H1 (cell line): ENCODE results near the gene ANXA2. TPM values are rescaled to one million over a fixed set of nuclear protein-coding genes. Genes with fewer than 3 reads are reported as not detected.

Source experiments
- CTCF ChIA-PET: fragments of 300-600 bp; sonication (Branson Sonifier 250); formaldehyde crosslinking; loops from one replicate; lab custom pipeline; 2021; ENCODE audit not compliant: partially characterized antibody; lab: Charles Lee
- POLR2A ChIA-PET: fragments of 300-600 bp; sonication (Branson Sonifier 250); formaldehyde crosslinking; loops from one replicate; lab custom pipeline; 2021; ENCODE audit warnings: inconsistent platforms; ENCODE audit not compliant: partially characterized antibody; lab: Charles Lee
- DNase-seq, 2 experiments: peaks; one replicate each; pipeline versions ENCODE4 v3.0.0 to v3.0.0-alpha.2; 2010 to 2022; ENCODE audit warnings: low spot score in 2 of 2, low read depth in 1 of 2, mixed read lengths in 1 of 2
- FAIRE-seq: peaks from 2 replicates; lab custom pipeline; 2011; peaks lifted over from hg19 to GRCh38; lab: Jason Lieb, UNC
- H2AFZ ChIP-seq: 2 replicates; pipeline ENCODE4 v1.8.1; 2012; ENCODE audit warnings: low read length, inconsistent platforms
- H2AK5ac ChIP-seq: 2 replicates; pipeline ENCODE4 v1.6.1; 2013; ENCODE audit warnings: low read depth, low read length
- H2BK120ac ChIP-seq: replicated peaks from 2 replicates; pipeline ENCODE3; 2013; ENCODE audit warnings: low read depth, low read length, inconsistent platforms
- H2BK12ac ChIP-seq: 2 replicates; pipeline ENCODE4 v1.6.1; 2013; ENCODE audit warnings: low read depth, low read length
- H2BK15ac ChIP-seq: 2 replicates; pipeline ENCODE4 v1.6.1; 2013; ENCODE audit warnings: low read length
- H2BK20ac ChIP-seq: 2 replicates; pipeline ENCODE4 v1.6.1; 2013; ENCODE audit warnings: low read length
- H2BK5ac ChIP-seq: 2 replicates; pipeline ENCODE4 v1.6.1; 2013; ENCODE audit warnings: low read depth, low read length
- H3K14ac ChIP-seq: 2 replicates; pipeline ENCODE4 v1.6.1; 2013; ENCODE audit warnings: inconsistent platforms; ENCODE audit not compliant: insufficient read length
- H3K18ac ChIP-seq: 2 replicates; pipeline ENCODE4 v1.6.1; 2013; ENCODE audit warnings: low read length; ENCODE audit errors: extremely low read depth
- H3K23ac ChIP-seq: 2 replicates; pipeline ENCODE4 v1.6.1; 2013; ENCODE audit warnings: inconsistent platforms; ENCODE audit not compliant: insufficient read length
- H3K23me2 ChIP-seq: 2 replicates; pipeline ENCODE4 v1.6.1; 2013; ENCODE audit warnings: low read depth, low read length
- H3K27ac ChIP-seq: 2 replicates; pipeline ENCODE4 v1.6.1; 2011; ENCODE audit warnings: low read depth, low read length, inconsistent platforms
- H3K27me3 ChIP-seq, 4 experiments: replicated peaks in 1 of 4; 1 replicate in 1 of 4; 2 replicates in 3 of 4; pipeline versions ENCODE4 v1.6.1 to v1.8.1; 2011 to 2013; ENCODE audit warnings: low read length in 3 of 4, mild to moderate bottlenecking in 3 of 4, inconsistent platforms in 2 of 4, mixed read lengths in 2 of 4, moderate library complexity in 1 of 4; ENCODE audit not compliant: control insufficient read depth in 3 of 4, insufficient read depth in 3 of 4; ENCODE audit errors: extremely low read depth in 1 of 4
- H3K36me3 ChIP-seq, 4 experiments: 2 replicates each; pipeline versions ENCODE4 v1.6.1 to v1.8.1; 2011 to 2013; ENCODE audit warnings: mild to moderate bottlenecking in 4 of 4, low read length in 3 of 4, moderate library complexity in 2 of 4, control low read depth in 1 of 4, inconsistent platforms in 1 of 4; ENCODE audit not compliant: insufficient read depth in 4 of 4, control insufficient read depth in 2 of 4
- H3K4ac ChIP-seq: replicated peaks from 2 replicates; pipeline ENCODE3; 2013; ENCODE audit warnings: low read length, low read depth, mixed read lengths, inconsistent platforms; ENCODE audit not compliant: insufficient read length
- H3K4me1 ChIP-seq, 4 experiments: replicated peaks in 1 of 4; 1 replicate in 1 of 4; 2 replicates in 3 of 4; pipeline versions ENCODE4 v1.6.1 to v1.8.1; 2011 to 2013; ENCODE audit warnings: low read length in 3 of 4, inconsistent platforms in 2 of 4, mixed read lengths in 1 of 4; ENCODE audit not compliant: insufficient read depth in 4 of 4, control insufficient read depth in 3 of 4
- H3K4me2 ChIP-seq, 2 experiments: 2 replicates each; pipeline versions ENCODE4 v1.6.1 to v1.8.1; 2011 to 2013; ENCODE audit warnings: low read depth in 2 of 2, low read length in 2 of 2, control low read depth in 1 of 2, inconsistent platforms in 1 of 2, mild to moderate bottlenecking in 1 of 2; ENCODE audit not compliant: insufficient read depth in 1 of 2
- H3K4me3 ChIP-seq, 4 experiments: fragments of 200-600, 300-600 bp in 1 of 4; sonication (generic), shearing (Covaris generic), sonication (Bioruptor Twin) in 1 of 4; 2 replicates each; pipeline versions ENCODE4 v1.5.1 to v1.8.1; 2011 to 2016; ENCODE audit warnings: low read length in 4 of 4, low read depth in 3 of 4, control low read depth in 2 of 4, inconsistent platforms in 2 of 4, mild to moderate bottlenecking in 2 of 4, mixed read lengths in 1 of 4, moderate library complexity in 1 of 4; ENCODE audit not compliant: insufficient read depth in 2 of 4; ENCODE audit errors: extremely low read depth in 1 of 4
- H3K56ac ChIP-seq: replicated peaks from 2 replicates; pipeline ENCODE3; 2013; ENCODE audit warnings: low read depth, mild to moderate bottlenecking, mixed read lengths, low read length, inconsistent platforms; ENCODE audit not compliant: insufficient read length
- H3K79me1 ChIP-seq: 2 replicates; pipeline ENCODE4 v1.6.1; 2013; ENCODE audit warnings: low read depth, low read length, control low read depth
- H3K79me2 ChIP-seq, 2 experiments: 2 replicates each; pipeline versions ENCODE4 v1.6.1 to v1.8.1; 2012 to 2013; ENCODE audit warnings: low read length in 2 of 2, mild to moderate bottlenecking in 2 of 2, inconsistent platforms in 1 of 2; ENCODE audit not compliant: insufficient read depth in 2 of 2, control insufficient read depth in 1 of 2
- H3K9ac ChIP-seq, 4 experiments: replicated peaks in 1 of 4; 1 replicate in 1 of 4; 2 replicates in 3 of 4; pipeline versions ENCODE4 v1.6.1 to v1.8.1; 2011 to 2013; ENCODE audit warnings: low read depth in 3 of 4, low read length in 3 of 4, control low read depth in 2 of 4, mild to moderate bottlenecking in 2 of 4, moderate library complexity in 2 of 4, inconsistent platforms in 1 of 4; ENCODE audit errors: extremely low read depth in 1 of 4
- H3K9me3 ChIP-seq, 2 experiments: 2 replicates each; pipeline versions ENCODE4 v1.6.1 to v1.8.1; 2012 to 2013; ENCODE audit warnings: mild to moderate bottlenecking in 2 of 2, moderate library complexity in 2 of 2, control low read depth in 1 of 2, inconsistent platforms in 1 of 2, low read depth in 1 of 2, low read length in 1 of 2, mixed read lengths in 1 of 2; ENCODE audit not compliant: insufficient read depth in 2 of 2
- H4K20me1 ChIP-seq, 2 experiments: replicated peaks in 1 of 2; 2 replicates each; pipeline versions ENCODE3 to v1.8.1; 2011 to 2013; ENCODE audit warnings: inconsistent platforms in 2 of 2, low read length in 2 of 2, mild to moderate bottlenecking in 1 of 2; ENCODE audit not compliant: insufficient read depth in 2 of 2, control insufficient read depth in 1 of 2
- H4K5ac ChIP-seq: 2 replicates; pipeline ENCODE4 v1.6.1; 2013; ENCODE audit warnings: low read length, low read depth, mixed read lengths, inconsistent platforms; ENCODE audit not compliant: insufficient read length
- H4K8ac ChIP-seq: 2 replicates; pipeline ENCODE4 v1.8.0; 2013; ENCODE audit warnings: mild to moderate bottlenecking, moderate library complexity, low read length, inconsistent platforms; ENCODE audit not compliant: insufficient read depth; ENCODE audit errors: extremely low read depth
- H4K91ac ChIP-seq: replicated peaks from 2 replicates; pipeline ENCODE3; 2013; ENCODE audit warnings: low read length, mixed read lengths, inconsistent platforms; ENCODE audit not compliant: insufficient read length
- BACH1 ChIP-seq: IDR thresholded peaks from 2 replicates; pipeline ENCODE4 v1.6.1; 2012; ENCODE audit warnings: low read length, improper control_type of control experiment
- BCL11A ChIP-seq, 2 experiments: IDR thresholded peaks; one replicate each; pipeline ENCODE4 v1.6.1; 2011; ENCODE audit warnings: low read depth in 2 of 2, low read length in 2 of 2, mild to moderate bottlenecking in 2 of 2
- CHD2 ChIP-seq: IDR thresholded peaks from 2 replicates; pipeline ENCODE4 v1.6.1; 2012; ENCODE audit warnings: low read length, improper control_type of control experiment
- CREB1 ChIP-seq: IDR thresholded peaks from 2 replicates; pipeline ENCODE4 v1.6.1; 2012; ENCODE audit warnings: inconsistent platforms
- EP300 ChIP-seq, 2 experiments: IDR thresholded peaks; 1 replicate in 1 of 2; 2 replicates in 1 of 2; pipeline ENCODE4 v1.6.1; 2011 to 2012; ENCODE audit warnings: low read depth in 2 of 2, low read length in 2 of 2, mild to moderate bottlenecking in 2 of 2, borderline replicate concordance in 1 of 2, inconsistent platforms in 1 of 2, moderate library complexity in 1 of 2
- GTF2F1 ChIP-seq: IDR thresholded peaks from 2 replicates; pipeline ENCODE4 v1.6.1; 2012; ENCODE audit warnings: low read depth, low read length, improper control_type of control experiment, borderline replicate concordance
- KDM5A ChIP-seq: fragments of 200-600 bp; IDR thresholded peaks from 2 replicates; pipeline ENCODE4 v1.7.1; 2012; ENCODE audit warnings: mild to moderate bottlenecking, low read length, inconsistent platforms, mixed read lengths
- PHF8 ChIP-seq: fragments of 200-600 bp; sonication (generic); conservative IDR thresholded peaks from 2 replicates; pipeline ENCODE4 v1.7.1; 2012; ENCODE audit warnings: low read depth, mild to moderate bottlenecking, inconsistent platforms, low read length, moderate library complexity
- POU5F1 ChIP-seq: IDR thresholded peaks from 2 replicates; pipeline ENCODE4 v1.6.1; 2011; ENCODE audit warnings: low read depth, mild to moderate bottlenecking, low read length, moderate library complexity
- SAP30 ChIP-seq: fragments of 300-600 bp; sonication (generic); IDR thresholded peaks from 2 replicates; pipeline ENCODE4 v1.7.1; 2012; ENCODE audit warnings: low read length, moderate library complexity, mild to moderate bottlenecking, inconsistent platforms; ENCODE audit not compliant: insufficient read depth, insufficient replicate concordance
- TAF1 ChIP-seq: IDR thresholded peaks from 2 replicates; pipeline ENCODE4 v1.6.1; 2011; ENCODE audit warnings: mild to moderate bottlenecking, low read depth, low read length
- TCF12 ChIP-seq: IDR thresholded peaks from 2 replicates; pipeline ENCODE4 v1.6.1; 2011; ENCODE audit warnings: low read depth, mild to moderate bottlenecking, low read length
- WGBS, 2 experiments: shearing (Covaris generic) in 1 of 2; methylation state at CpG; one replicate each; pipeline versions ENCODE4 v1.1.6 to v1.1.7; 2013 to 2015; ENCODE audit warnings: low lambda C conversion rate in 2 of 2, mixed read lengths in 2 of 2, inconsistent platforms in 1 of 2, low coverage in 1 of 2, missing lambda C conversion rate in 1 of 2; ENCODE audit not compliant: insufficient replicate concordance in 2 of 2, insufficient coverage in 1 of 2, insufficient read length in 1 of 2; ENCODE audit errors: extremely low coverage in 1 of 2, missing lambda C conversion rate in 1 of 2; 5-methylcytosine and 5-hydroxymethylcytosine counted together
- polyA plus RNA-seq, 7 experiments: library from polyadenylated mRNA; depleted of rRNA in 3 of 7; stranded (reverse) in 5 of 7; unstranded in 2 of 7; fragments of >200 nt in 5 of 7; fragments of 200-250 nt in 2 of 7; gene quantifications; 1 replicate in 5 of 7; 2 replicates in 1 of 7; 4 replicates in 1 of 7; pipeline versions ENCODE4 v1.2.1 to v1.2.3, GENCODE V29; 2011 to 2013; ENCODE audit warnings: missing spikeins in 2 of 7, mixed read lengths in 2 of 7
- total RNA-seq: library from RNA; stranded (reverse); fragmentation: NEBNext Ultra II Directional; extraction: Animal tissue kit (Norgen Biotek cat#: 25700); gene quantifications from 2 replicates; pipeline ENCODE4 v1.2.1, GENCODE V29; 2021

ANXA2 gene
- total and polyA plus RNA-seq, 2 of the 8 experiments (the other 6 are each of a cell fraction or from before 2014, with no cell fraction given), result 178 to 217 TPM

- peak overlapping the region; percentile 77; the same call in 1 of the 2 replicates for H2BK12ac ChIP-seq
- peak overlapping the region; percentile 74 to 95 for H3K4me2 ChIP-seq
- peaks cover 0 to 6% (median 0%) of the 10 kb centered on the region in 4 experiments; a peak in 1 of 8 replicates for H3K36me3 ChIP-seq
- H3K27ac ChIP-seq, result no peak overlapping the region
- peaks cover 0 to 6% of the 10 kb centered on the region in 2 experiments; a peak in 1 of 4 replicates for H3K79me2 ChIP-seq
- H4K8ac ChIP-seq, result no peak overlapping the region
- WGBS, 2 experiments, result 32% methylated on average over 21 of the region's 21 CpGs; no CpG with 5 or more reads in 1 of the 2 experiments
- H4K91ac ChIP-seq, result no peak overlapping the region
- H3K9me3 ChIP-seq, result no peaks in the 10 kb centered on the region
- H2BK120ac ChIP-seq, result no peak overlapping the region
- peak overlapping the region; percentile 15 to 65 (median 37); a peak in 5 of 7 replicates for H3K9ac ChIP-seq
- peak overlapping the region; percentile 58 to 80 (median 72); a peak in 6 of 8 replicates for H3K4me3 ChIP-seq
- POLR2A ChIA-PET, result interaction anchor here (0.8 to 1.9 kb wide), 10 partner anchors 10 to 193 kb away, joined by 3 to 8 read pairs (median 5); no protein-coding TSS in a partner anchor
- no peak overlapping the region for H2BK15ac ChIP-seq
- no peak for FAIRE-seq
- H2AK5ac ChIP-seq, result no peak overlapping the region
- peaks cover 12% of the 10 kb centered on the region; the same call in 1 of the 2 replicates for H3K23me2 ChIP-seq
- H2AFZ ChIP-seq, result peak overlapping the region; percentile 97
- peaks cover 0 to 12% (median 6%) of the 10 kb centered on the region in 4 experiments; a peak in 6 of 7 replicates for H3K27me3 ChIP-seq
- H3K14ac ChIP-seq, result no peak overlapping the region
- no peak overlapping the region for H3K56ac ChIP-seq
- H2BK20ac ChIP-seq, result no peak overlapping the region
- DNase-seq, result no peak
- H2BK5ac ChIP-seq, result no peak overlapping the region
- H3K18ac ChIP-seq, result peak overlapping the region; percentile 5; the same call in 1 of the 2 replicates
- CTCF ChIA-PET, result interaction anchor here (0.6 to 1.4 kb wide), 3 partner anchors 14 to 120 kb away, joined by 3 read pairs; no protein-coding TSS in a partner anchor
- H3K79me1 ChIP-seq, result no peaks in the 10 kb centered on the region; the same call in 1 of the 2 replicates
- no peak overlapping the region for H3K4ac ChIP-seq
- no peak overlapping the region for H3K23ac ChIP-seq
- H3K4me1 ChIP-seq, result peaks cover 4 to 15% (median 14%) of the 10 kb centered on the region in 4 experiments
- H4K5ac ChIP-seq, result no peak overlapping the region
- peaks cover 0 to 2% of the 10 kb centered on the region in 2 experiments for H4K20me1 ChIP-seq
- no peak for TF ChIP-seq KDM5A
- no peak for TF ChIP-seq TCF12
- no peak for TF ChIP-seq BACH1
- TF ChIP-seq TAF1, result 0 out of 2 replicates have a peak, but pooled peaks have one; percentile 18
- no peak for TF ChIP-seq CHD2
- no peak for TF ChIP-seq BCL11A (IDR thresholded peaks at IDR 0.05; ENCODE audit: low read depth in 2 of 2, low read length in 2 of 2)
- no peak for TF ChIP-seq POU5F1
- TF ChIP-seq EP300 (IDR thresholded peaks at IDR 0.05; ENCODE audit: borderline replicate concordance in 1 of 2, low read depth in 2 of 2, low read length in 2 of 2), result no peak
- TF ChIP-seq GTF2F1, result no peak
- no peak for TF ChIP-seq CREB1
- no peak for TF ChIP-seq PHF8
- no peak for TF ChIP-seq SAP30
Measured at GRCh38 chr15:60399246-60399915, 1.6 kb upstream of the ANXA2 start.
